ENCODE data around the gene NIPAL4.

NIPAL4 gene

DNA sequence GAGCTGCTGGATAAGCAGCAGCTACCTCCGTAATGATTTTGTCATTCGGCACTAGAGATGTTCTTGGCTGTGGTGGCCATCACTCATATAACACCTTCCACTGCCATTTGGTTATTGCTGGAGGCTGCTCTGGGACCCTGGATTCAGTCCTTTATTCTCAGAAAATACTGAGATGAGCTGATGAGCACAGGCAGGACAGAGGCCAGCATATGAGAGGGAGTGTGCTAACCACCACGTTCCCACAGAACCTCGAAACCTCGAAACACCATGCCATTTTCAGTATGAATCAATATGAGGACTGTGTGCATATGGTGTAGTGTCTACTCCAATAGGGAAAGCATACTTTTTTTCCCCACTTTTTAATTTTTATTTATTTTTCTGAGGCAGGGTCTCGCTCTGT is 59.0 kb downstream of the NIPAL4 start:
- DNase-seq, result peak; percentile 32 to 41

DNA sequence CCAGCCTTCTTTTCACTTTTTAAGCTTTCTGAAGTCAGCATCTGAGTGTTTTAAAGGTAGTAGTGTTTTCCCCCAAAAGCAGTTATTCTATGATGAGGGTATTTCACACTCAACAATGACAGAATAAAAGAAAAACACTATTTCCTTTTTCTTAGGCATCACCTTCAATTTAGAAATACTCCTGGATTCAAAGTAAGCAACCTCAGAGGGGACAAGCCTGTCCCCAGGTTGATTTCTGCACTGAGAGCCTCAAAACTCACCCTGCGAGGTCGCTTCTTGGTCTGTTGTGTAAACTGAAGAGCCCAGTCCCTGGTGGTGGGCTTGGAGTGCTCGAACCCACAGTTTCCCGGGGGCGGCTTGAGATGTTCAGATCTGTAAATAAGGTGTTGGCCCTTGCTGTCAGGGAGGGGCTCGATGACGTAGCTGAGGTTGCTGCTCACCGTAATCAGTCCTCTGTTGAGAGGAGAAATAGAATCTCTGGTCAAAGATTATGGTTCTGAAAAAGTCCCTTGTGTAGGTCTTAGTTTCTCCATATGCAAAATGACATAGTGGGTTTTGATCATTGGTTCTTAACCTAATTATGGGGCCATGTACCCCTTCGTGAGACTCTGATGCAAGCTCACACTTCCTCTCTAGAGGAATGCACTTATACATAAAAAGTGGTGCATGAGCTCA is 59.7 kb downstream of the NIPAL4 start:
- no peak for DNase-seq

DNA sequence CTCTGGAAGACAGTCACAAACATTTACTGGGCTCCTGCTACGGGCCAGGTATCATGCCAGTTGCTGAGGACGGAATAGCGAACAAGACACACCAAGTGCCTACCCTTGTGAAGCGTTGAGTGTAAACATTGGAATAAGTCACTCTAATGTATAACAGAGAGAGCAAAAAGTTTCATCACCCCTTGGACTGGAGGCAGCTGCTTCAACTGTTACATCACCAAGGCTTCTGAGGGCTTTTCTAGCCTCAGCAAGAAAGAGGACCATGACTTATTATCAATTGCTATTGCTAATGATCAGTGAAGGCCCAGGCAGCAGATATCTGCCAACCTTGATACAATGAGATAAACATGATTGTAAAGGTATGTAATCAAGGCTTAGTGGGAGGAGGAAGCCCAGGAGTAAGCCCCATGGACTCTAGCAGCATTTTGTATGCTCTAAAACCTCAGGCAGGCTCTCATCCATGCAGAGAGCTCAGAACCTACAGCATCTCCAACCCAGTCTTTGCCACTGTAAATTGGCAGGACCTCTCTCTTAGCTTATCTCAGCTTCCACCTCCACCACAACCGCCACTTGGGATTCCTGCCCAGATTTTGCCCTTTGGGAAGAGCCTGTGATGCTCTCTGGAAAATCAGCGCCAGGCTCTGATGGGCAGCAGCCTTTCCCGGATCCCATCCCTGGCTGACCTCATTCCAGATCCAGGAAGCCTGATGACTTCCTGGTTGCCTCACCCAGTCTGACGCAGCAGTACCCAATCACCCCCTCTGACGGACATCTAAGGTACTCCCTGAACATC is 61.1 kb downstream of the NIPAL4 start:
- DNase-seq, result no peak

DNA sequence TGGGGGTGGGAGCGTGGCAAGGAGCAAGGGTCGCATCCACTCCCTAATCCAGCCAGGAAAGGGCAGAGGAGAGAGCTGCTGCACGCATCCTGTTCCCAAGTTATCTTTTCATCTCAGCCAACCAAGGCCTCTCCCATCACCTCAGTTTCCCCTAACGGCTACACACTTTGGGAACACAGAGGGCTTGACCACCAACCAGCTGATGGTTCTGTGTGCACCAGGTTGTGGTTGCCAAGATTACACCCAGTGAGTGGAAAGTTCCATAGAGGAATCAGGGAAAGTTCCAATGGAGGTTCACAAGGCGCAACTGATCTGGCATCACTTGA is 61.7 kb downstream of the NIPAL4 start:
- no peak for DNase-seq

DNA sequence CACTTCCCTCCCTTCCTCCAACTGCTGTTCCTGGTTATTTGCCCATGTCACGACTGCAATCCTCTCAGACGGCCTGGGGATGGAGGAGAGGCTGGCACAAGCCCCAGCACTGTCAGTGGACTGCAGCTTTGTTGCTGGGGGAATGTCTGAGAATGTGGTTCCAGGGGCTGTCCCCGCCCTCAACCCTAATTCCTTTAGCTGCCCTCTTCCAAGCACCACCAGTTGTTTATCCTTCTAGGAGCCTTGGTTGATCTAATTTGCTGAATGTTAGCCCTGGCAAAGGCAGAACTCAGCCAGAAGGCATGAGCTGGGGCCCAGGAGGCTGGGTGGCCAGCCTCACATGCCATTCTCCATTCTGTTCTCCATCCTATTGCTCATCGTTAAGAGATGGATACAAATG is 64.0 kb downstream of the NIPAL4 start:
- no peak for DNase-seq

All from activated T-cell treated with anti-CD3 and anti-CD28 coated beads, Interleukin-2, amount 50 U/mL, for 48 hours (primary cell).